Panc1 (cell line): ENCODE measurements around the gene HPCAL1. TPM values are rescaled to one million over a fixed set of nuclear protein-coding genes. Genes with fewer than 3 reads are reported as not detected.

Experiments used
- ATAC-seq: fragments of 200-7000 bp; cut with Tn5 transposase; 2 replicates; pipeline ENCODE4 v1.9.1; 2020; ENCODE audit warnings: mild to moderate bottlenecking, moderate library complexity
- BruUV-seq: library from RNA; stranded (reverse); fragments of 400-500 nt; replicated peaks from 2 replicates; lab custom pipeline; 2021; lab: Mats Ljungman, UMichigan
- CTCF ChIA-PET: fragments of 300-600 bp; sonication (Branson Sonifier 250); formaldehyde crosslinking; loops from one replicate; lab custom pipeline; 2022; ENCODE audit warnings: antibody characterized with exemption; lab: Charles Lee
- POLR2A ChIA-PET: fragments of 300-600 bp; sonication (Branson Sonifier 250); formaldehyde crosslinking; loops from one replicate; lab custom pipeline; 2022; ENCODE audit warnings: antibody characterized with exemption; lab: Charles Lee
- DNase-seq: peaks from one replicate; pipeline ENCODE4 v3.0.0-alpha.2; 2010; ENCODE audit warnings: low read depth, low spot score
- H3K27ac ChIP-seq: 2 replicates; pipeline ENCODE4 v1.5.1; 2011; ENCODE audit warnings: mild to moderate bottlenecking, low read length, inconsistent platforms
- H3K27me3 ChIP-seq: fragments of 200-500 bp; sonication (Bioruptor generic); 2 replicates; pipeline ENCODE4 v1.6.0; 2014; ENCODE audit warnings: low read length, inconsistent platforms; ENCODE audit not compliant: control insufficient read depth, insufficient read depth
- H3K36me3 ChIP-seq: fragments of 200-500 bp; sonication (Bioruptor generic); 2 replicates; pipeline ENCODE4 v1.5.1; 2014; ENCODE audit warnings: inconsistent platforms, mild to moderate bottlenecking, low read length, moderate library complexity; ENCODE audit not compliant: control insufficient read depth, insufficient read depth
- H3K4me1 ChIP-seq: 2 replicates; pipeline ENCODE4 v1.5.1; 2011; ENCODE audit warnings: inconsistent platforms, mild to moderate bottlenecking, low read length, moderate library complexity; ENCODE audit not compliant: control insufficient read depth, insufficient read depth
- H3K4me3 ChIP-seq, 2 experiments: 2 replicates each; pipeline ENCODE4 v1.5.1; 2011 to 2012; ENCODE audit warnings: low read depth in 2 of 2, low read length in 2 of 2, mild to moderate bottlenecking in 2 of 2, inconsistent platforms in 1 of 2, moderate library complexity in 1 of 2
- H3K9me3 ChIP-seq: fragments of 200-500 bp; sonication (Bioruptor generic); 2 replicates; pipeline ENCODE4 v1.5.1; 2014; ENCODE audit warnings: low read depth, mild to moderate bottlenecking, inconsistent platforms, low read length, moderate library complexity; ENCODE audit not compliant: control insufficient read depth, insufficient read depth
- POLR2AphosphoS5 ChIP-seq: IDR thresholded peaks from 2 replicates; pipeline ENCODE4 v1.6.1; 2012; ENCODE audit warnings: mild to moderate bottlenecking, low read depth, low read length, moderate library complexity
- SIN3A ChIP-seq: IDR thresholded peaks from 2 replicates; pipeline ENCODE4 v1.6.1; 2012; ENCODE audit warnings: low read depth, mild to moderate bottlenecking, low read length, moderate library complexity, borderline replicate concordance; ENCODE audit not compliant: insufficient read depth
- TCF7L2 ChIP-seq: IDR thresholded peaks from 2 replicates; pipeline ENCODE4 v1.6.1; 2011; ENCODE audit warnings: mild to moderate bottlenecking, low read depth, low read length, inconsistent platforms
- in situ Hi-C: cut with HindIII; loops from 2 replicates; pipeline ENCODE4 v1.10.0; 2016; ENCODE audit warnings: low sequenced_read_pairs, low pct_unique_long_range_greater_than_20kb
- intact Hi-C: fragments of 100-400 bp; cut with micrococcal nuclease; formaldehyde crosslinking; loops from one replicate; pipeline ENCODE4 v1.10.0; 2022; ENCODE audit not compliant: unreplicated experiment
- total RNA-seq: library from RNA; stranded (reverse); gene quantifications from one replicate; pipeline ENCODE4 v1.2.1, GENCODE V29; 2021; ENCODE audit not compliant: unreplicated experiment
- TF ChIP-seq, protein P1 (sequence below), 2 experiments: IDR thresholded peaks; 2 replicates each; pipeline ENCODE4 v1.6.1; 2011 to 2012; ENCODE audit warnings: low read depth in 2 of 2, control low read depth in 1 of 2, low read length in 1 of 2, mild to moderate bottlenecking in 1 of 2, moderate library complexity in 1 of 2; ENCODE audit not compliant: insufficient read depth in 1 of 2
- TF ChIP-seq, protein P2 (sequence below): fragments of 450-650 bp; IDR thresholded peaks from 2 replicates; pipeline ENCODE4 v1.5.1; 2017; ENCODE audit warnings: mild to moderate bottlenecking

The HPCAL1 gene
- total RNA-seq, 1 experiment from 2014 or later, result 234 TPM

DNA sequence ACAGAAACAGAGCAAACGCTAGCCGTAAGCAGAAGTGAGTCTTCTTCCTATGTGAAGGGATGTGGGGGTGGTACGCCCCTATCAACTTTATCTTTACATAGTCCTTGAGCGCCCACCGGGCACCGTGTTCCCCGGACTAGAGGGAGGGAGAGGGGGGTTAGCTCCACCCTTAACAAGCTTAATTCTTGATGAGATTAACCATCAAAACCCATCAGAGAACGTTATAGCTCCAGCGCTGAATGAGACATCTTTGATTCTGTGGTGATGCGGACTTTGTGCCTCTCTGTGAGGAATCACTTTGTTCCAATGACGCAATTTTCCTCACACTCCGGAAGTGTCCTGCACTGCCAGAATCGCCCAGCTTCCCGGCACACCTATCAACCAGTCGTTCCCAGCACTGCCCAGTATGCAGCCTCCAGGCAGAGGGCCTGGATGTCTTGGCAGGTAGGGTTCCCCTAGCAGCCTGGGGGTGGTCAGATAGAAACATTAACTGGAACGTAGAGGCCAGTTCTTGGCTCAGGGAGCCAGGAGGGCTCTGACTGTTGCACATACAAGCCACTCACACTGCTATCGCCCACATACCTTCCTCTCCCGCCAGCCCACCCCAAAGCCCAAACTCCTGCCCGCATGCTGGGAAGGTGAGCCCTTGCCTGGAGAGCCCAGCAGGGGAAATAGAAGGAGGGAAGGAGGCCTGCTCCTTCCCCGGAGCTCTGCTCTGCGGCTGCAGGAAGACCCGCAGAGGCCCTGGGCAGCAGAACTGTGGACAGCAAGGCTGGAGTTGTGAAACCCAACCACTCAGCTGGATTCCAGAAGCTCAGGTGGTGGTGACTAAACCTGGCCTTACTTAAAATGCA lies 147.4 kb downstream of the HPCAL1 start:
- POLR2A ChIA-PET, result no interaction called here
- H3K27ac ChIP-seq, result peak overlapping the region; percentile 95
- H3K4me3 ChIP-seq, result peak overlapping the region; percentile 79 to 85
- H3K4me1 ChIP-seq, result peaks cover 32% of the 10 kb centered on the region
- intact Hi-C loops, result loop anchor here (5.0 to 10.0 kb wide), 2 partner anchors 85 to 217 kb away; no protein-coding TSS in a partner anchor
- TF ChIP-seq TCF7L2, result no peak
- TF ChIP-seq SIN3A, result no peak
- no peak; the same call in 1 of the 2 replicates for TF ChIP-seq POLR2AphosphoS5
- TF ChIP-seq, protein P1, sequence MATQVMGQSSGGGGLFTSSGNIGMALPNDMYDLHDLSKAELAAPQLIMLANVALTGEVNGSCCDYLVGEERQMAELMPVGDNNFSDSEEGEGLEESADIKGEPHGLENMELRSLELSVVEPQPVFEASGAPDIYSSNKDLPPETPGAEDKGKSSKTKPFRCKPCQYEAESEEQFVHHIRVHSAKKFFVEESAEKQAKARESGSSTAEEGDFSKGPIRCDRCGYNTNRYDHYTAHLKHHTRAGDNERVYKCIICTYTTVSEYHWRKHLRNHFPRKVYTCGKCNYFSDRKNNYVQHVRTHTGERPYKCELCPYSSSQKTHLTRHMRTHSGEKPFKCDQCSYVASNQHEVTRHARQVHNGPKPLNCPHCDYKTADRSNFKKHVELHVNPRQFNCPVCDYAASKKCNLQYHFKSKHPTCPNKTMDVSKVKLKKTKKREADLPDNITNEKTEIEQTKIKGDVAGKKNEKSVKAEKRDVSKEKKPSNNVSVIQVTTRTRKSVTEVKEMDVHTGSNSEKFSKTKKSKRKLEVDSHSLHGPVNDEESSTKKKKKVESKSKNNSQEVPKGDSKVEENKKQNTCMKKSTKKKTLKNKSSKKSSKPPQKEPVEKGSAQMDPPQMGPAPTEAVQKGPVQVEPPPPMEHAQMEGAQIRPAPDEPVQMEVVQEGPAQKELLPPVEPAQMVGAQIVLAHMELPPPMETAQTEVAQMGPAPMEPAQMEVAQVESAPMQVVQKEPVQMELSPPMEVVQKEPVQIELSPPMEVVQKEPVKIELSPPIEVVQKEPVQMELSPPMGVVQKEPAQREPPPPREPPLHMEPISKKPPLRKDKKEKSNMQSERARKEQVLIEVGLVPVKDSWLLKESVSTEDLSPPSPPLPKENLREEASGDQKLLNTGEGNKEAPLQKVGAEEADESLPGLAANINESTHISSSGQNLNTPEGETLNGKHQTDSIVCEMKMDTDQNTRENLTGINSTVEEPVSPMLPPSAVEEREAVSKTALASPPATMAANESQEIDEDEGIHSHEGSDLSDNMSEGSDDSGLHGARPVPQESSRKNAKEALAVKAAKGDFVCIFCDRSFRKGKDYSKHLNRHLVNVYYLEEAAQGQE (IDR thresholded peaks at IDR 0.05; ENCODE audit: insufficient read depth in 1 of 2, low read depth in 2 of 2, low read length in 1 of 2), result no peak
- TF ChIP-seq, protein P2, sequence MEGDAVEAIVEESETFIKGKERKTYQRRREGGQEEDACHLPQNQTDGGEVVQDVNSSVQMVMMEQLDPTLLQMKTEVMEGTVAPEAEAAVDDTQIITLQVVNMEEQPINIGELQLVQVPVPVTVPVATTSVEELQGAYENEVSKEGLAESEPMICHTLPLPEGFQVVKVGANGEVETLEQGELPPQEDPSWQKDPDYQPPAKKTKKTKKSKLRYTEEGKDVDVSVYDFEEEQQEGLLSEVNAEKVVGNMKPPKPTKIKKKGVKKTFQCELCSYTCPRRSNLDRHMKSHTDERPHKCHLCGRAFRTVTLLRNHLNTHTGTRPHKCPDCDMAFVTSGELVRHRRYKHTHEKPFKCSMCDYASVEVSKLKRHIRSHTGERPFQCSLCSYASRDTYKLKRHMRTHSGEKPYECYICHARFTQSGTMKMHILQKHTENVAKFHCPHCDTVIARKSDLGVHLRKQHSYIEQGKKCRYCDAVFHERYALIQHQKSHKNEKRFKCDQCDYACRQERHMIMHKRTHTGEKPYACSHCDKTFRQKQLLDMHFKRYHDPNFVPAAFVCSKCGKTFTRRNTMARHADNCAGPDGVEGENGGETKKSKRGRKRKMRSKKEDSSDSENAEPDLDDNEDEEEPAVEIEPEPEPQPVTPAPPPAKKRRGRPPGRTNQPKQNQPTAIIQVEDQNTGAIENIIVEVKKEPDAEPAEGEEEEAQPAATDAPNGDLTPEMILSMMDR, result no peak
- ATAC-seq (peak; percentile 17; the same call in 1 of the 2 replicates), DNase-seq (no peak)
- no TSS peak for BruUV-seq
- H3K9me3 ChIP-seq, result no peaks in the 10 kb centered on the region
- H3K36me3 ChIP-seq, result peaks cover 4% of the 10 kb centered on the region
- CTCF ChIA-PET, result interaction anchor here (0.6 to 1.3 kb wide), 3 partner anchors 15 to 310 kb away, joined by 3 to 9 read pairs (median 3); no protein-coding TSS in a partner anchor
- no peaks in the 10 kb centered on the region for H3K27me3 ChIP-seq
- in situ Hi-C loops, result loop anchor here (25.0 kb wide), 1 partner anchor 338 kb away; the partner anchor contains the start of gene RRM2

DNA sequence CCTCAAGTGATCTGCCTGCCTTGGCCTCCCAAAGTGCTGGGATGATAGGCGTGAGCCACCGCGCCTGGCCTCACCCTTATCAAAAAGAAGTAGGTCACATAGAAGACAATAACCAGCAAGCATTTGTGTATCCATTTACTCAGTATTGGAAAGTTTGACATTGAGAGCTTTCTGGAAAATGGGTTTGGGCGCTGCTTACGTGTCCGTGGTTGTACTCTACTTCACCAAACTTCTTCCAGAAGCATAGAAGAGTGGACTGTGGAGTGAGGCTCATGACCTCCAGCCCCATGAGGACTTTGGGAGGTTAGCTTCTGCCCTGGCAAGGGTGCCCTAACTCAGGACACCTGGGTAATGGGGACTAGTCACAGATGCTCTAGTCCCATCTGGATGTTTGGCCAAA lies 149.1 kb downstream of the HPCAL1 start:
- intact Hi-C loops (loop anchor here (10.0 kb wide), 1 partner anchor 83 kb away; no protein-coding TSS in a partner anchor), in situ Hi-C loops (no loop called here)
- Histone ChIP-seq H3K4me1 (peaks cover 25% of the 10 kb centered on the region), H3K36me3 (peaks cover 4% of the 10 kb centered on the region; the same call in 1 of the 2 replicates), H3K9me3 (no peaks in the 10 kb centered on the region), H3K4me3 (no peak overlapping the region), H3K27me3 (no peaks in the 10 kb centered on the region), H3K27ac (peak overlapping the region; percentile 29; the same call in 1 of the 2 replicates)
- no TSS peak for BruUV-seq
- TF ChIP-seq TCF7L2 (no peak), SIN3A (no peak), POLR2AphosphoS5 (no peak)
- TF ChIP-seq, protein P1 (IDR thresholded peaks at IDR 0.05; ENCODE audit: insufficient read depth in 1 of 2, low read depth in 2 of 2, low read length in 1 of 2), result no peak
- TF ChIP-seq, protein P2, result no peak
- DNase-seq (no peak), ATAC-seq (no peak)
- POLR2A ChIA-PET, result interaction anchor here (0.6 kb wide), 1 partner anchor 44 kb away, joined by 6 read pairs; no protein-coding TSS in a partner anchor
- CTCF ChIA-PET, result no interaction called here
